GM19025 (cell line): ENCODE measurements around the gene HDAC11.

Experiments
- ATAC-seq: cut with Tn5 transposase; IDR thresholded peaks from one replicate; pipeline ENCODE4 v1.9.1; 2021; ENCODE audit warnings: mild to moderate bottlenecking, low read depth, moderate library complexity; ENCODE audit not compliant: unreplicated experiment

The HDAC11 gene

GRCh38 chr3:13506680-13507079, 26.6 kb downstream of the HDAC11 start:
- ATAC-seq: no peak

GRCh38 chr3:13507247-13507569, 27.1 kb downstream of the HDAC11 start:
- no peak for ATAC-seq

- ATAC-seq: no peak
Measured at GRCh38 chr3:13507570-13508339, 27.6 kb downstream of the HDAC11 start.

GRCh38 chr3:13508496-13508895, 28.4 kb downstream of the HDAC11 start:
- ATAC-seq: no peak

- no peak for ATAC-seq
Measured at GRCh38 chr3:13509059-13509815, 29.1 kb downstream of the HDAC11 start.

- no peak for ATAC-seq
Measured at GRCh38 chr3:13509816-13510192, 29.7 kb downstream of the HDAC11 start.

- ATAC-seq: no peak
Measured at GRCh38 chr3:13512451-13512850, 32.3 kb downstream of the HDAC11 start.

- ATAC-seq: no peak
Measured at GRCh38 chr3:13513051-13513912, 33.2 kb downstream of the HDAC11 start.

- ATAC-seq: no peak
Measured at GRCh38 chr3:13513913-13514517, 33.9 kb downstream of the HDAC11 start.

- no peak for ATAC-seq
Measured at GRCh38 chr3:13514639-13515435, 34.7 kb downstream of the HDAC11 start.

GRCh38 chr3:13515786-13516759, 36.0 kb downstream of the HDAC11 start:
- no peak for ATAC-seq

- ATAC-seq: no peak
Measured at GRCh38 chr3:13516760-13517135, 36.6 kb downstream of the HDAC11 start.

- no peak for ATAC-seq
Measured at GRCh38 chr3:13517253-13517977, 37.3 kb downstream of the HDAC11 start.

GRCh38 chr3:13518516-13518953, 38.4 kb downstream of the HDAC11 start:
- ATAC-seq: no peak

- ATAC-seq: no peak
Measured at GRCh38 chr3:13519006-13519791, 39.1 kb downstream of the HDAC11 start.

- no peak for ATAC-seq
Measured at GRCh38 chr3:13520326-13520880, 40.3 kb downstream of the HDAC11 start.

- no peak for ATAC-seq
Measured at GRCh38 chr3:13521309-13521708, 41.2 kb downstream of the HDAC11 start.
